Ishikawa (cell line): ENCODE results near the gene TBCE.

Experiments used
- CEBPB ChIP-seq: IDR thresholded peaks from 2 replicates; pipeline ENCODE4 v1.6.1; 2012
- CREB1 ChIP-seq: IDR thresholded peaks from 2 replicates; pipeline ENCODE4 v1.6.1; 2012; ENCODE audit warnings: low read depth
- EGR1 ChIP-seq: IDR thresholded peaks from 2 replicates; pipeline ENCODE4 v1.6.1; 2012
- EP300 ChIP-seq: IDR thresholded peaks from 2 replicates; pipeline ENCODE4 v1.6.1; 2012; ENCODE audit warnings: borderline replicate concordance
- FOXM1 ChIP-seq: IDR thresholded peaks from 2 replicates; pipeline ENCODE4 v1.6.1; 2012; ENCODE audit warnings: low read depth, borderline replicate concordance
- MAX ChIP-seq: IDR thresholded peaks from 2 replicates; pipeline ENCODE4 v1.6.1; 2012
- NFIC ChIP-seq: IDR thresholded peaks from 2 replicates; pipeline ENCODE4 v1.6.1; 2012
- RAD21 ChIP-seq: IDR thresholded peaks from 2 replicates; pipeline ENCODE4 v1.6.1; 2012; ENCODE audit warnings: low read depth
- REST ChIP-seq: IDR thresholded peaks from 2 replicates; pipeline ENCODE4 v1.6.1; 2012; ENCODE audit warnings: low read depth, mild to moderate bottlenecking
- TAF1 ChIP-seq: IDR thresholded peaks from 2 replicates; pipeline ENCODE4 v1.6.1; 2012; ENCODE audit warnings: low read depth, mild to moderate bottlenecking
- TCF12 ChIP-seq: IDR thresholded peaks from 2 replicates; pipeline ENCODE4 v1.6.1; 2012; ENCODE audit warnings: low read depth
- TEAD4 ChIP-seq: IDR thresholded peaks from 2 replicates; pipeline ENCODE4 v1.6.1; 2012
- USF1 ChIP-seq: IDR thresholded peaks from 2 replicates; pipeline ENCODE4 v1.6.1; 2012
- YY1 ChIP-seq: IDR thresholded peaks from 2 replicates; pipeline ENCODE4 v1.6.1; 2012; ENCODE audit warnings: low read depth
- ZBTB7A ChIP-seq: IDR thresholded peaks from 2 replicates; pipeline ENCODE4 v1.6.1; 2012; ENCODE audit warnings: low read depth

Gene TBCE

GRCh38 chr1:235369802-235370201, 2.6 kb downstream of the TBCE start:
- no peak for TF ChIP-seq MAX

- no peak for TF ChIP-seq TCF12
- TF ChIP-seq MAX: no peak
- TF ChIP-seq NFIC: no peak
- no peak for TF ChIP-seq CEBPB
- TF ChIP-seq EP300: no peak
- no peak for TF ChIP-seq USF1
- TF ChIP-seq YY1: no peak
These were observed 8.8 kb downstream of the TBCE start for GRCh38 chr1:235375919-235376605.

GRCh38 chr1:235391874-235392273, 24.6 kb downstream of the TBCE start:
- TF ChIP-seq NFIC (no peak), RAD21 (no peak), FOXM1 (no peak), TEAD4 (no peak), USF1 (no peak), REST (no peak), TAF1 (no peak), CREB1 (no peak), EP300 (no peak), YY1 (no peak), EGR1 (no peak), ZBTB7A (no peak), TCF12 (no peak), CEBPB (no peak), MAX (no peak)

GRCh38 chr1:235397733-235398132, 30.5 kb downstream of the TBCE start:
- TF ChIP-seq REST: no peak
- no peak for TF ChIP-seq NFIC
- TF ChIP-seq EP300: no peak
- TF ChIP-seq USF1: no peak

GRCh38 chr1:235399661-235400060, 32.4 kb downstream of the TBCE start:
- TF ChIP-seq FOXM1 (no peak), NFIC (no peak), TAF1 (no peak), EGR1 (no peak), TEAD4 (no peak), EP300 (no peak), YY1 (no peak), MAX (no peak), TCF12 (no peak), RAD21 (no peak), REST (no peak), CEBPB (no peak), USF1 (no peak), ZBTB7A (no peak), CREB1 (no peak)
